Measurements from ENCODE around the gene ZMIZ1. TPM values are rescaled to one million over a fixed set of nuclear protein-coding genes. Genes with fewer than 3 reads are reported as not detected.

The ZMIZ1 gene
- total RNA-seq, 1 experiment from 2014 or later, result 7.8 TPM

DNA sequence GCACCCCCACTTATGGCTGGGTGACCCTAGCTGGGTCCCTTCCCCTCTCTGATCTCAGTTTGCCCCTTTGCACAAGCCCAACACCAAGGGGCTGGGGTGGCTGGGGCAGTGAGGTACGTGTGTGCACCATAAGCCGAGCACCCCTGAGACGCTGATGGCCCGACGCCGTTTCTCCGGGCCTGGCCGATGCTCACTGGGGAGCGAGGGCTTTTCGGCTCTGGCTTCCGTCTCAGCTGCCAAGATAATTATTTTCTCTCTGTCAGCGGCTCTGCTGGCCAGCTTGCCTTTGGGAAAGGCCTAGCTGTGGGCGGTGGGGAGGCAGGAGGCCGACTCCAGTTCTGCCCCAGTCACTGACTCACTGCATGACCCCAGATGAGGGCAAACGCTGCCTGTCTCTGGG, 91.0 kb downstream of the ZMIZ1 start:
- in situ Hi-C loops (cut with HindIII; ENCODE audit: low pct_unique_long_range_greater_than_20kb, low sequenced_read_pairs), result no loop called here
- DNase-seq (ENCODE audit: low read depth, low spot score), result no peak

DNA sequence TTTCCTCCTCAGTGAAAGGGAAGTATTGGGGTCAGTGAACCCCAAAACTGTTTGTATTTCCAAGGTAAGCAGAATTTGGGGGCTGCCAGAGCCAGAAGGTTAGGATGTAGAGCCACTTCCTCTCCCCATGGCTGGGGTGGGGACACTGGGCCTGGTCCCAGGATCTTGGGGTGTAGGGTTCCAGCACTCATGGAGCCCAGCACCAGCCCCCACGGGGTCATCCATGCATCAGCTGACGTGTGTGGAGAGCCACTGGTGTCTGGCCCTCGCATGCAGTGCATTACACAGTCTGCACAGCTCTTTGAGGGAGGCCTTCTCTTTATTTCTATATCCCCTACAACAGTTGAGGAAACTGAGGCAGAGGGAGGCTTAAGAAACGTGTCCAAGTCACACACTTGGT, 91.4 kb downstream of the ZMIZ1 start:
- no peak for DNase-seq (ENCODE audit: low read depth, low spot score)
- in situ Hi-C loops (cut with HindIII; ENCODE audit: low pct_unique_long_range_greater_than_20kb, low sequenced_read_pairs), result no loop called here

DNA sequence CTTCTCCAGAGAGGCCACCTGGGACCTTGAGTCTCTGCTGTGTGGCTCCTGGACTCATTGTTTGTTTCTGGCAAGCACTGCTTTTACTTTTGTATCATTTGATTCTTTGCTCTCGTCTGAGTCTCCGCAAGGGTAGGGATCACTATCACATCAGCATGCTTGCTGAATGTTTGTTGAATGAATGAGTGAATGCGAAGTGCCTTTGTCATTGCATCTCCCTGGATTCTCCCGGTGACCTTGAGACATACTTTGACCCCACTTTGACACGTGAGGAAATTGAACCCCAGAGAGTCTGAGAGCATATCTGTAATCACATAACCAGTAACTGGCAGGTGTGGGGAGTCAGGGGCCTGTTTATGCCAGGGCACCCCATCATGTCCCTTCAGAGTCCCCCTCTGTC, 92.8 kb downstream of the ZMIZ1 start:
- in situ Hi-C loops (cut with HindIII; ENCODE audit: low pct_unique_long_range_greater_than_20kb, low sequenced_read_pairs), result no loop called here
- DNase-seq (ENCODE audit: low read depth, low spot score), result no peak

DNA sequence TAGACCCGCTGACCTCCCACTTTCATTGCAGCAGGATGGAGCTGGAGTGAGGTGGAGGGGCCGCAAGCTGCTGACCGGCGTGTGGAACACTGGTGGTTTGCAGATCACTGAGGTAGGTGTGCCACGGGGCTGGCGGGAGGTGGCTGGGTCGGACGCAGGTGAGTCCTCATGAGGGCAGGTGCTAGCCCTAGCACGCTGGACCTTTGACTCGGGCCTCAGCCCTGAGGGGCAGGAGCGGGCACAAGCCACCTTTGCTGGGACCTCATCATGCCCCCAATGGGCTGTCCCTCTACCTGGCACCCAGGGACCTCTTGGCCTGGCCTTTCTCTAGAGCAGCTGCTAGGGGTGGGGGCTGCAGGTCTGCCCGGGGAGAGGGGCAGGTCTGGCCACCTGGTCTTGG, 93.3 kb downstream of the ZMIZ1 start:
- in situ Hi-C loops (cut with HindIII; ENCODE audit: low pct_unique_long_range_greater_than_20kb, low sequenced_read_pairs), result no loop called here
- no peak for DNase-seq (ENCODE audit: low read depth, low spot score)

DNA sequence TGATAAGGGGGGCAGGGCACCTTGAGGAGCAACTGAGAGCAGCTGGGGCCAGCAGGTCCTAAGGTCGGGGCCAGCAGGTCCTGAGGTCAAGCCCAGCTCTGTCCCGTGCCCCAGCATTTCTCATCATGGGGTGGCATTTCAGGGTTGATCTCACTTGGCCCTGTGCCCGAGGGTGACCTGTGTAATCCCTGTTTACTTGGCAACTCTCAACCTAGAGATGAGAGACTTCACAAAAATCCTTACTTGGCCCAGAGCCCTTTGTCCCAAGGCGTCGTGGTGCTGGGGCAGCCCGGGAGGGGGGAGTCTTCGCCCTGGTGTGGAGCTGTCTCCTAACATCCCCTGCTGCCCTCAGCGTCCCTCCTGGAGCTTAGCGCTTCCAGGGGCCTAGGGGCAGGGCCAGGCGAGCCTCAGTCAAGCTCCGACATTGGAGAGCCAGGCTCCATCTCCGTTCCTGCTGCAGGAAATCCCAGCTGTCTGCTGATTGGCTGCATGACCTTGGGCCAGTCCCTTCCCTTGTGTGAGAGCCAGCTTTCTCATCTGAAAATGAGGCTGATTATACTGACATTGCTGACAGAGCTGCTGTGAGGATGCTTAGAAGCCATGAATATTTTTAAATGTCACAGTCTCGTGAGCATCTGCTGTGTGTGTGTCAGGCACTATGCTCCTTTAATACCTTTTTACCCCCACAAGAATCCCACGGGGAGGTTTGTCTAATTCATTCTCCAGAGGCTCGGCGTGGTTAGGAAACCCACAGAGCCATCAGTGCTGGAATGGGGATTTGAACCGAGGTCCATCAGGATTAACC, 94.3 kb downstream of the ZMIZ1 start:
- in situ Hi-C loops (cut with HindIII; ENCODE audit: low pct_unique_long_range_greater_than_20kb, low sequenced_read_pairs), result no loop called here
- no peak for DNase-seq (ENCODE audit: low read depth, low spot score)

DNA sequence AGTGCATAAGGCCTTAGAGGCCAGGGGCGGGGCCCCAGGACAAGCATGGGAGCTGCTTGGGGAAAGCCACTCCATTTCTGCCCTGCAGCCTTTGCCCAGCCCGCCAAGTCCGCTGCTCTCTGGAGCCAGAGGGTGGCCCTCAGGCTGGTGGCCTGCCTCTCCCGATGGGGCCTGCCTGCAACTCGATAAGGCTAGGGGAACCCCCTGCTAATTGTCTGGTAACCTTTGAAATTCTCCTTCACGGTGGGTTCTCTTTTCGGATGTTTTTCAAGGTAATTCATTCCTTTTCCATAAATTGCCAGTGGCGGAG, 94.9 kb downstream of the ZMIZ1 start:
- DNase-seq (ENCODE audit: low read depth, low spot score), result no peak
- in situ Hi-C loops (cut with HindIII; ENCODE audit: low pct_unique_long_range_greater_than_20kb, low sequenced_read_pairs), result no loop called here

DNA sequence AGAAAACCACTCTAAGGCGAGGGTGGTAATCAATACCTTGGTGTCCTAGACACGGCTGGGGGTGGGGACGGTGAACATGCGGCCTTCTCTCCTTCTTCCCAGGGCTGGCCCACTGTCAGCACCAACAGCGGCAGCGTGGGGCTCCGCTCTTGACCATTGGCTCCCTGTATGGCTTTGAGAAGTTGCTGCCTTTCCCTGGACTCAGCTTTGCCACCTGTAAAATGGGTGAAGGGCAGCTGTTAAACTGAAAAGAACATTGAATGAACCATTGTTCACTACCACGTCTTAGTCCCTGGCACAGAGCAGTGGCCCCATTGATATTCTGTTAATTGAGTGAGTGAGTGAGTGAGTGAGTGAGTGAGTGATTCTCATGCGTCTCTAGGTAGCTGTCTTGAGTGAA, 95.3 kb downstream of the ZMIZ1 start:
- DNase-seq (ENCODE audit: low read depth, low spot score), result no peak
- in situ Hi-C loops (cut with HindIII; ENCODE audit: low pct_unique_long_range_greater_than_20kb, low sequenced_read_pairs), result no loop called here

DNA sequence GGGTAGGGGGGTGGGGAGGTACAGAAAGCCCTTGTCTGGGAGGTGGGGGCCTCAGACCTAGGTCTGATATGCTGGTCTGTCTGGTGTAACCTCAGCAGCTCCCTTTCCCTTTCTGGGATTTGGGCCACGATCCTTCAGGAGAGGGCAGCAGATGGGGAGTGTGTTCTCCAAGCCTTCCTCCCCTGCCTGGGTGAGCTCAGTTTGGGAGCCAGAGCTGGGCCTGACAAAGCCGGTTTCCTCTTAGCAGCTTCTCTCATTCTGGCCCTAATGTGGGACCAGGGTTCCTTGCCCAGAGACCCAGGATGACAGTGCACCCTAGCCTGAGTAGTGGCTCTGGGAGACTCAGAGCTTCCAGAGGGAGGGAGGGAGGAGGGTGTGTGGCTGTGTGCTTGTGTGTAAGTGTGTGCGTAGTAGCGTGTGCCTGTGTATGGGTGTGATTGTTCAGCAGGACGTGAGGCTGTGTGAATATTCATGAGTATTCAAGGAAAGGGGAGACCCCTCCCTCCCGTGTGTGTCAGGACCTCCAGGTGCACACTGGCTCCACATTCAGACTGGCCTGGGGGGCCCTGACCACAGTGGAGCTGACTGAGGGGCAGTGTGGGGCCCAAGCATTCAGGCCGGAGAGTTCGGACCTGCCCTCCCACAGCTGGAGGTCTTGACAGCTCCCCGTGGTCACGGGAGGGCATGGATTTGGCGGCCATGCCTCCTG, 96.5 kb downstream of the ZMIZ1 start:
- no peak for DNase-seq (ENCODE audit: low read depth, low spot score)
- in situ Hi-C loops (cut with HindIII; ENCODE audit: low pct_unique_long_range_greater_than_20kb, low sequenced_read_pairs), result no loop called here

DNA sequence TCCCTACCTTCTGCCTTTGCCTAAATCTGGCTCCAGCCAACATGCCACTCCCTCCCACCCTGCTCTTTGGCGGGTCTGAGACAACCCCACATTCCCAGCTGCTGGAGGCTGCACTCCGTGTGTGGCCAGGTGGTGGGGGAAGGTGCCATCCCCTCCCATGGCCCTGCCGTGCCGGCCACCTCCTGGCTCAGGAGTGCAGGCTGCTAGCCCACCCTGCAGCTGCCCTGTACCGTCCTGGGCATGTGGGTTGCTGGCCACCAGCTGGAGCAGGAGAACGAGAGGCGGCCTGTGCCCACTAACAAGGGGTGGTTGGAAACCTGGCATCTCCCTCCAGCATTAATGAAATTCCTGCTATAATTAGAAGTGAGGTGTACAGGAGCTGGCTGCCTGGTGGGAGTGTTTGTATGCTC, 97.6 kb downstream of the ZMIZ1 start:
- no peak for DNase-seq (ENCODE audit: low read depth, low spot score)
- in situ Hi-C loops (cut with HindIII; ENCODE audit: low pct_unique_long_range_greater_than_20kb, low sequenced_read_pairs), result no loop called here

DNA sequence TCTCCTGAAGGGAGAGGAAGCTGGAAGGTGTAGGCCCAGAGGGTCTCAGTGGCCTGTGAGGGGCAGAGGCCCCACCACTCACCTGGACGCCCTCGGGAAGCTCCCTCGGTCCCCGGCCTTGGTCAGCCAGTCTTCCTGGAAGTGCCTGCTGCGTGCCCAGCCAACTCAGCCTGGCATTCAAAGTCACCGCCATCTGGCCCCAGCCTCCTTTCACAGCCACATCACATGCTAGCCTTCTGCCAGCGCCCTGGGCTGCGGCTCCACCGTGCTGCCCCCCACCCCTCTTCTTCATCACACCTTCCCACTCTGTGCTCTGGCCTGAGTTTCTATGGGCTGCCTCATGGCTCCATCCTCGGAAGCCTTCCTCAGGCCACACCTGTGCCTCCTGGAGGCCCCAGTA, 98.0 kb downstream of the ZMIZ1 start:
- in situ Hi-C loops (cut with HindIII; ENCODE audit: low pct_unique_long_range_greater_than_20kb, low sequenced_read_pairs), result no loop called here

DNA sequence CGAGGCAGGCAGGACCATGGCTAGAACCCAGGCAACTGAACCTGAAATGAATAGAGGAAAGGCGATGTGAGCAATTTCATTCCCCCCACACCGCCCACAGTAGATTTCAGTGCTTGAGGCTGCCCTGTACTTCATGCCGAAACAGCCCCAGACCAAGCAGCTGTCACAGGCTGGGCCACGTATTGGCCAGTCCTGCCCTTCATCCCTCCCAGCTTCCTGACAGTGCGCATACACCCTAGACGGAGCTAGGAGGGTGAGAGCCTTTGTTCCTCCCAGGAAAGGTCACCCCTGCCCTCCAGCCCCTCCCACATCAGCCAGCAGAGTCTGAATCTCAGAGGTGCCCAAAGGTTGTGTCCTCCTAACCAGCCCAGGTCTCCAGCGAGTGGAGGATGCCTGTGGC, 98.8 kb downstream of the ZMIZ1 start:
- in situ Hi-C loops (cut with HindIII; ENCODE audit: low pct_unique_long_range_greater_than_20kb, low sequenced_read_pairs), result no loop called here
- no peak for DNase-seq (ENCODE audit: low read depth, low spot score)

More for the DNA sequence above, 98.0 kb downstream of the ZMIZ1 start:
- DNase-seq (ENCODE audit: low read depth, low spot score), result no peak

DNA sequence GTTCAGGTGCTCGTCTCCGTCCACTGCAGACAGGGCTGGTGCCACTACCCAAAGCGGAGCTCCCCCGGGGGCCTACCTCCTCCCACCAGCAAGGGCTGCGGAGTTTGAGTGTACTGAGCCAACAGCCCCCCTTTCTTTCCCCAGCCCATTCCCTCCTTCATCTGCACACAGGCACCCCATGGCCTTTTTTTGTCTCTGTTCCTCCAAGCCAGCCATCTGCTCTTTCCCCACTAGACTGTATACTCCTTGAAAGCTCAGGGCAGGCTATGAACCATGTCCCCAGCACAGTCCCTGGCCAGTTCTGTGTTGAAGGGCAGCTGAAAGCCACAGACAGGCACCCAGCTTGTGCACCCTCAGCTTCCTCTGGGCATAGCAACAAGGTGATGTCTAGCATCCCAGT, 99.4 kb downstream of the ZMIZ1 start:
- in situ Hi-C loops (cut with HindIII; ENCODE audit: low pct_unique_long_range_greater_than_20kb, low sequenced_read_pairs), result no loop called here
- no peak for DNase-seq (ENCODE audit: low read depth, low spot score)

DNA sequence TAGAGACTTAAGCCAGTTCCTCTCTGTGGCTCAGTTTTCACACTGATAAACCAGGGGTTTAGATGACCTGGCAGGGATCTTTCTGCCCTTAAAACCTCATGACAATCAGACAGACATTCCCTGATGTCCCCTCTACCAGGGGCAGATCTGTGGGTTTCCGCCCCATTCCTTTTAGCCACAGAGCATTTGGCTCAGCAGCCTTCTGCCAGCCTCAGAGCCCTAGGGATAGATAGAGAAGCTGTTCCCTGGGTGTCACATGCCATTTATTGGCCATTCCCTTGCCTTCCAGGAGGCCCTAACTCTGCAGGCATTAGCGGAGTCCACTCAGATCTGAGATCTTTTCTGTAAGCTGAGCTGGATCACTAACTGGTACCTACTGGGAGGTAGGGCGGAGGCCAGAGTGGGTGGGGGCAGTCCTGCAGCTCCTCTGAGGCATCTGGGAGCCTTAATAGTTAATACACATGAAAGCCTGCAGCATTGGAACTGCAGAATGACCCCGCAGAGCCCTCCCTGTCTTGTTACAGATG, 101.5 kb downstream of the ZMIZ1 start:
- in situ Hi-C loops (cut with HindIII; ENCODE audit: low pct_unique_long_range_greater_than_20kb, low sequenced_read_pairs), result no loop called here
- no peak for DNase-seq (ENCODE audit: low read depth, low spot score)

DNA sequence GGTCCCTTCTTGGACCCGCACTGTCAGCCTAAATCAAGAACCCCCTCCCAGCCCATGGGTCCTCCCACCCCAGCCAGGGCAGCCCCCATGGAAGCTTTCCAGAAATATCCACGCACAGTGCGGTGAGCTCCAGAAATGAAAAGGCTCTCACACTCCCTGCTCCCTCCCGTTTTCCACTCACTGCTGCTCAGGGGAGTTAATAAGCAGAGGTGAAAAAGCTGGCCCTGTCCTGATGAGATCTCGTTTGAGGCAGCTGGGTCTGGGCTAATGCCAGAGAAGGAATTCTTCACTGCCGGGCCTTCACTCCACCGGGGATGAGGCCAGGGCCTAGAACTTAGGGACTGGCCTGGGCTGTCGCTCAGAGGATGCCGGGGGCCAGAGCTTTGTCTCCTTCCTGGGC, 102.2 kb downstream of the ZMIZ1 start:
- in situ Hi-C loops (cut with HindIII; ENCODE audit: low pct_unique_long_range_greater_than_20kb, low sequenced_read_pairs), result no loop called here
- no peak for DNase-seq (ENCODE audit: low read depth, low spot score)

DNA sequence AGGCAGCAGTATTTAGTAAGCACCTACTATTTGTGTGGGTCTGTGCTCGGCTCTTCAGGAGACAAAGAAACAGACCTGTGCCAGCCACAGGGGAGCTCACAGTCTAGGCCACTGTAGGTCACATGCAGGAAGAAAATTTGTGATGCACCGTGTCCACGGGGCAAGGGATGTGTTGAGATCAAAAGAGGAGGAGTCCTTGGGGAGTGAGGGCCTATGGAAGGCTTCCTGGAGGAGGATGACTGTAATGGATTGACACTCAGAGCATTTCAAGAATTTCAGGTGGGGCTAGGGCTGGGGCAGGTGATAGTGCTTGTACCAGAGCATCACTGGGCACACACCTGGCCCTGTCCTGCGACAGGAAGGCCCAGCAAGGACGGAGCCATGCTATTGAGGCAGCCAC, 102.7 kb downstream of the ZMIZ1 start:
- DNase-seq (ENCODE audit: low read depth, low spot score), result no peak
- in situ Hi-C loops (cut with HindIII; ENCODE audit: low pct_unique_long_range_greater_than_20kb, low sequenced_read_pairs), result no loop called here

DNA sequence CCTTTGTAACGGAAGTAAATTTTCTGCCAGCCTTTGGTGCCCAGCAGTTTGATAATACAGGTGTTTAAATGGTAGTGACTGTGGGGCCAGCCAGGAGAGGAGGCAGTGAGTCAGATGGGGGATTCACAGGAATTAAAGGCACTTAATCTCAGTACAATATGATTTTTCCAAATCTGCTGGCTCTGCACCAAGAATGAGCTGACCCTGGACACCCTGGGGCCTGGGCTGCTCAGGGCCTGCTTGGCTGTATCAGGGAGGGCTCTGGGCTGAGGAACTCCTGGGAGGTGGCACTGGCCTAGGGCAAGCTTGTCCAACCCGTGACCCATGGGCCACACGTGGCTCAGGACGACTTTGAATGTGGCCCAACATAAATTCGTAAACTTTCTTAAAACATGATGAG, 104.1 kb downstream of the ZMIZ1 start:
- no peak for DNase-seq (ENCODE audit: low read depth, low spot score)
- in situ Hi-C loops (cut with HindIII; ENCODE audit: low pct_unique_long_range_greater_than_20kb, low sequenced_read_pairs), result no loop called here

DNA sequence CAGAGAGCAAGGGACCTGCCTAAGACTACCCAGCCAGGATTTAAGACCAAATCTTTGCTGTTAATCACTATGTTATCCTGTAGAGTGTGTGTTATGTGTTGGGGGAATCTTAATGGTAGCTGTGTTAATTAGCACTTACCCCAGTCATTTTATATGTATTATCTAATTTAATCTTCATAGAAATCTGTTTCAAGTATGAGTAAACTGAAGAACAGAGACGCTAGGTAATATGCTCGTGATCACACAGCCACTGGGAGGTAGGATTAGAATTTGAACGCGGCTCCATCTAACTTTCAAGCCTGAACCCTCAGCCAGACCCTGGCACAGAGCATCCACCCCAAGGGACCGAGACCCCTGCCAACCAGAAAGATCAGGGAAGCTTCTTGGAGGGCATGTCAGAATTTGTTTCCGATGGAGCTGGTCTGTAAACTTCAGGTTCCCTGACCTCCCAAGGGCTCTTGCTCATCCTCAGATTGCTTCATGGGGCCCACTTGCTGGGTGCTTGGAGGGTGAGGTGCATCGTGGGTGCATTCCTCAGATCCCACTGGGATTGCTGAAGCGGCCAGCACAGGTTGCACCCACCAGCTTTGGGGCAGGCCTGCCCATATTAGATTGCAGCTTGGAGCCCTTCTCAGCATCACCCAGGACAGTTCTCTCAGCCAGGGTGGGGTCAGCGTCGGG, 105.0 kb downstream of the ZMIZ1 start:
- DNase-seq (ENCODE audit: low read depth, low spot score), result no peak
- in situ Hi-C loops (cut with HindIII; ENCODE audit: low pct_unique_long_range_greater_than_20kb, low sequenced_read_pairs), result no loop called here

DNA sequence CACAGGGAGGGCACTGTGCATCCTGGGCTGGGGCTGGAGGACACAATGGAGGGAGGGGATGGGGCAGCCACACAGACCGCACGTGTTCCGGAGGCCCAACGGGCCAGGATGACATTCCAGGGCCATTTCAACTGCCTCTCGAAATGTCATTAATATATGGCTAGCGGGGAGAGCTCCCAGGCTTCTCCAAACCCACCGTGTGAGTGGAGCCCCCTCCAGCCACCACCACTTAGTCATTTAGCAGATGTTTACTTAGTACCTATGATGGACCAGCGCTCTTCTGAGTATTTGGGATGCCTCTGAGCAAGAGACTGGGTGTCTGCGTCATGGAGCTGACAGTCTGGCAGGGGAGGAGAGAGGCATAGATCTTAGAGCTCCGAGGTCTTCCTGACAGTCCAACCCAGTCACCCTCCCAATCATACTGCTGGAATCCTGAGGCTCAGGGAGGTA, 107.3 kb downstream of the ZMIZ1 start:
- DNase-seq (ENCODE audit: low read depth, low spot score), result no peak
- in situ Hi-C loops (cut with HindIII; ENCODE audit: low pct_unique_long_range_greater_than_20kb, low sequenced_read_pairs), result no loop called here
